Upper lobe of left lung (tissue), 4 donors: ENCODE data around the gene MRPS9.

Experiments used
- EP300 ChIP-seq, 4 donors: sonication (generic); formaldehyde crosslinking; IDR thresholded peaks; one replicate each; pipeline ENCODE4 v1.5.1; 2017; ENCODE audit warnings: antibody characterized with exemption in 4 of 4, control low read depth in 2 of 4
- POLR2A ChIP-seq, 4 donors: fragments of 450-650 bp; IDR thresholded peaks; one replicate each; pipeline ENCODE4 v1.5.1; 2016 to 2017; ENCODE audit warnings: antibody characterized with exemption in 4 of 4, mild to moderate bottlenecking in 2 of 4
- POLR2AphosphoS5 ChIP-seq, 2 donors: sonication (generic); formaldehyde crosslinking; IDR thresholded peaks; one replicate each; pipeline ENCODE4 v1.5.1; 2017; ENCODE audit warnings: antibody characterized with exemption in 2 of 2
- TF ChIP-seq, protein P1 (sequence below), 6 experiments: fragments of 450-650 bp in 4 of 6; fragments of 200-600 bp in 2 of 6; sonication (generic) in 2 of 6; IDR thresholded peaks; one replicate each; pipeline ENCODE4 v1.5.1; 2016 to 2019; ENCODE audit warnings: antibody characterized with exemption in 6 of 6

DNA sequence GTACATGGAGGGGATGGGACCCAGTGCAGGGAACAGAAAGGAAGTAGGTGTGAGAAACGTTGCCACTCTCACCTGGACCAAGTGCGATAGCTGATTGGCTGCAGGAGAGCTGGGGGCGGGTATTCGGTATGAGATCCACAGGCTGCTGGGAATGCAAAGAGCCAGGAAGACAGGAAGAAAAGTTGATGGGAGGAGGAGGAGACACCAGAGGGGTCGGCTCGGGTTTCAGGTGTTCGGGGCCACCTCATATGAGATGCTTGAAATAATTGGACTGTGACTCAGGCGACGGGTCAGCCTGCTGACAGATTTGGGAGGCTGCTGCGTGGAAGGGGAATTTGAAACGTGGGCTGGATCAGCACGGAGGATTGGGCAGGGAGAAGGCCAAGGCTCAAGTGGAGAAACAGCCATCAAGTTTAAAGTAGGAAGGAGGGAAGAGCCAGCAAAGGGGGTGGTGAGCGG is 65.1 kb downstream of the MRPS9 start:
- no peak for TF ChIP-seq POLR2A (IDR thresholded peaks at IDR 0.05)
- TF ChIP-seq, protein P1, sequence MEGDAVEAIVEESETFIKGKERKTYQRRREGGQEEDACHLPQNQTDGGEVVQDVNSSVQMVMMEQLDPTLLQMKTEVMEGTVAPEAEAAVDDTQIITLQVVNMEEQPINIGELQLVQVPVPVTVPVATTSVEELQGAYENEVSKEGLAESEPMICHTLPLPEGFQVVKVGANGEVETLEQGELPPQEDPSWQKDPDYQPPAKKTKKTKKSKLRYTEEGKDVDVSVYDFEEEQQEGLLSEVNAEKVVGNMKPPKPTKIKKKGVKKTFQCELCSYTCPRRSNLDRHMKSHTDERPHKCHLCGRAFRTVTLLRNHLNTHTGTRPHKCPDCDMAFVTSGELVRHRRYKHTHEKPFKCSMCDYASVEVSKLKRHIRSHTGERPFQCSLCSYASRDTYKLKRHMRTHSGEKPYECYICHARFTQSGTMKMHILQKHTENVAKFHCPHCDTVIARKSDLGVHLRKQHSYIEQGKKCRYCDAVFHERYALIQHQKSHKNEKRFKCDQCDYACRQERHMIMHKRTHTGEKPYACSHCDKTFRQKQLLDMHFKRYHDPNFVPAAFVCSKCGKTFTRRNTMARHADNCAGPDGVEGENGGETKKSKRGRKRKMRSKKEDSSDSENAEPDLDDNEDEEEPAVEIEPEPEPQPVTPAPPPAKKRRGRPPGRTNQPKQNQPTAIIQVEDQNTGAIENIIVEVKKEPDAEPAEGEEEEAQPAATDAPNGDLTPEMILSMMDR (IDR thresholded peaks at IDR 0.05) = no peak
- no peak for TF ChIP-seq POLR2AphosphoS5 (IDR thresholded peaks at IDR 0.05)
- no peak for TF ChIP-seq EP300 (IDR thresholded peaks at IDR 0.05)
